Measurements from ENCODE around the gene RANBP2.

The RANBP2 gene

GRCh38 chr2:108701208-108701607, 18.1 kb upstream of the RANBP2 start:
- no peak for TF ChIP-seq TEAD4 (IDR thresholded peaks at IDR 0.05)
- no peak for TF ChIP-seq FOXM1 (IDR thresholded peaks at IDR 0.05; ENCODE audit: borderline replicate concordance, low read depth)
- no peak for TF ChIP-seq USF1 (IDR thresholded peaks at IDR 0.05)

GRCh38 chr2:108701806-108702205, 17.5 kb upstream of the RANBP2 start:
- TF ChIP-seq RAD21 (IDR thresholded peaks at IDR 0.05; ENCODE audit: low read depth), result no peak
- TF ChIP-seq, protein P1, sequence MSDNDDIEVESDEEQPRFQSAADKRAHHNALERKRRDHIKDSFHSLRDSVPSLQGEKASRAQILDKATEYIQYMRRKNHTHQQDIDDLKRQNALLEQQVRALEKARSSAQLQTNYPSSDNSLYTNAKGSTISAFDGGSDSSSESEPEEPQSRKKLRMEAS (IDR thresholded peaks at IDR 0.05), result no peak
- no peak for TF ChIP-seq USF1 (IDR thresholded peaks at IDR 0.05)
- no peak for TF ChIP-seq EP300 (IDR thresholded peaks at IDR 0.05; ENCODE audit: borderline replicate concordance)
- no peak for TF ChIP-seq TAF1 (IDR thresholded peaks at IDR 0.05; ENCODE audit: low read depth)
- no peak for TF ChIP-seq YY1 (IDR thresholded peaks at IDR 0.05; ENCODE audit: low read depth)
- TF ChIP-seq TEAD4 (IDR thresholded peaks at IDR 0.05), result no peak
- no peak for TF ChIP-seq CEBPB (IDR thresholded peaks at IDR 0.05)
- no peak for TF ChIP-seq EGR1 (IDR thresholded peaks at IDR 0.05)

DNA sequence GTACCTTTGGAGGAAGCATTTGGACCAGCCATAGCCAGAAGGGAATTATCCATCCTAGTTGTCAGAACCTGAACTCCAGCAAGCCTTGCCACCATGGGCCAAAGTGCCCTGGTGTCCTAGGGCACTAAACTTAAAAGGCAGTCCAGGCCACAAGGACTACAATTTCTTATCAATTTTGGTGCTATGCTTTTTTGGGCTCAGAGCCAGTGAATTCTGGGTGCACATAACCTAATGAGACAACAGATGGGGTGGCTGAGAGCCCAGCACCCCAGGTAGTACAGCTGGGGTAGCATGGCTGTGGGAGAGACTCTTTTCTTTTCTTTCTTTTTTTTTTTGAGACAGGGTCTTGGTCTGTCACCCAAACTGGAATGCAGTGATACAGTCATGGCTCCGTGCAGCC, 14.4 kb upstream of the RANBP2 start:
- TF ChIP-seq CREB1 (IDR thresholded peaks at IDR 0.05; ENCODE audit: low read depth), result no peak
- TF ChIP-seq, protein P1 (IDR thresholded peaks at IDR 0.05), result no peak
- no peak for TF ChIP-seq YY1 (IDR thresholded peaks at IDR 0.05; ENCODE audit: low read depth)
- TF ChIP-seq USF1 (IDR thresholded peaks at IDR 0.05), result no peak
- TF ChIP-seq TEAD4 (IDR thresholded peaks at IDR 0.05), result no peak
- no peak for TF ChIP-seq TCF12 (IDR thresholded peaks at IDR 0.05; ENCODE audit: low read depth)
- no peak for TF ChIP-seq CEBPB (IDR thresholded peaks at IDR 0.05)
- no peak for TF ChIP-seq FOXM1 (IDR thresholded peaks at IDR 0.05; ENCODE audit: borderline replicate concordance, low read depth)

- TF ChIP-seq ZBTB7A (IDR thresholded peaks at IDR 0.05; ENCODE audit: low read depth) (no peak), YY1 (IDR thresholded peaks at IDR 0.05; ENCODE audit: low read depth) (no peak), EP300 (IDR thresholded peaks at IDR 0.05; ENCODE audit: borderline replicate concordance) (no peak), USF1 (IDR thresholded peaks at IDR 0.05) (no peak), CREB1 (IDR thresholded peaks at IDR 0.05; ENCODE audit: low read depth) (no peak), TCF12 (IDR thresholded peaks at IDR 0.05; ENCODE audit: low read depth) (no peak), TAF1 (IDR thresholded peaks at IDR 0.05; ENCODE audit: low read depth) (no peak), RAD21 (IDR thresholded peaks at IDR 0.05; ENCODE audit: low read depth) (no peak), CEBPB (IDR thresholded peaks at IDR 0.05) (no peak), FOXM1 (IDR thresholded peaks at IDR 0.05; ENCODE audit: borderline replicate concordance, low read depth) (no peak), TEAD4 (IDR thresholded peaks at IDR 0.05) (no peak), EGR1 (IDR thresholded peaks at IDR 0.05) (no peak), NFIC (IDR thresholded peaks at IDR 0.05) (no peak), REST (IDR thresholded peaks at IDR 0.05; ENCODE audit: low read depth) (no peak)
- TF ChIP-seq, protein P1 (IDR thresholded peaks at IDR 0.05), result no peak
Measured at GRCh38 chr2:108707300-108707699, 12.0 kb upstream of the RANBP2 start.

DNA sequence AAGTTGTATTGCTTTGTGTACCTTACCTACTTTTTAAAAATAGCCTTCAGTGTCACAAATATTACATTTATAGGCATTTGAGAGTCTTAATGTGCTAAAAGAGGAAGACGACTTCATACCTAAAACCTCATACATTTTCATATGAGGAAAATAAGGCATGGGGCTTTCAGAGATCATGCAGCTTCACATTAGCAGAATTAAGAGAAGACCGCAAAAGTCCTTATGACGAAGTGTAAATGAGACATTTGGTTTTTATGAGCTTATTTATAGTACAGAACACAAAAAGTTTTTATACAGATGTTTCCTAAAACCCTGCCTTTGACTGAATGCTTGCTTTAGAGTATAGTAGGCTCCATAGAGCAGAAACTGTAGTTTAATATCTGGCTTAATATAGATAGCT, 57.2 kb downstream of the RANBP2 start:
- TF ChIP-seq TAF1 (IDR thresholded peaks at IDR 0.05; ENCODE audit: low read depth), result no peak
- TF ChIP-seq, protein P1 (IDR thresholded peaks at IDR 0.05), result no peak
- no peak for TF ChIP-seq TCF12 (IDR thresholded peaks at IDR 0.05; ENCODE audit: low read depth)
- TF ChIP-seq CEBPB (IDR thresholded peaks at IDR 0.05), result no peak
- no peak for TF ChIP-seq RAD21 (IDR thresholded peaks at IDR 0.05; ENCODE audit: low read depth)
- TF ChIP-seq REST (IDR thresholded peaks at IDR 0.05; ENCODE audit: low read depth), result no peak
- no peak for TF ChIP-seq USF1 (IDR thresholded peaks at IDR 0.05)
- no peak for TF ChIP-seq FOXM1 (IDR thresholded peaks at IDR 0.05; ENCODE audit: borderline replicate concordance, low read depth)
- no peak for TF ChIP-seq EP300 (IDR thresholded peaks at IDR 0.05; ENCODE audit: borderline replicate concordance)
- no peak for TF ChIP-seq NFIC (IDR thresholded peaks at IDR 0.05)

Data from Ishikawa (cell line).